ENCODE data around the gene TIFAB.

The TIFAB gene

DNA sequence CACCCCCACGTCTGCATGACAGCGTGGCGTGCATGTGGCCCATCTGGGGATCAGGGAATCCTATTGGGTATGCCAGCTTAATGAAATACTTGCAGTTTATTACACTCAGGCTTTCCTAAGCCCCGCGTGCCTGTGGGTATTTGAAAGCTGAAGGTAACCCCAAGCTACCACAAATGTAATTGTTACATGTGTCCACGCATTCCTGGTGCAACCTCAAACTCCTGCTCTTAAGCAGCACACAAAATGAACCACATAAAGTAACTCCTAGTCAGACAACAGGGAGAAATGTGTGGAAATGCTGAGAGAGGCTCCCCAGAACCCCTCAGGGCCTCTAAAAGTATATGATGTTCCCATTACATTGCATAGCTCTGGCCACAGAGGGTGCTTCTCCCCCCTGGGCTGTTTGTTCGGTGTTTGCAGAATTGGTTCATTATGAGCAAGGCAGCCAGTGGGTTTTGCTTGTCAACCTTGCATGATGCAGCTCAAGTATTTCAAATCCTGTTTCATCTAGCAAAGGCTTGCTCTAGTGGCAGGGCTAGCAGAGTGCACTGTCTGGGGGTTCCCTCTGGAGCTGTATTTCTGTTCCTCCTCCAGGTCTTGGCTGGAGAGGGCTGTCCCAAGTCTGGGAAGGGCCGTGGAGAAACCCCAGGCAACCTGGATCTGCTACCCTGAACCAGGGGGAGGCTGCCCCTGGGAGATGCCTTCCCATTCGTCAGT lies 3.2 kb downstream of the TIFAB start:
- TF ChIP-seq CTCF (IDR thresholded peaks at IDR 0.05; ENCODE audit: control insufficient read depth, insufficient read depth, low read depth, low read length, missing control alignments): no peak
- DNase-seq (ENCODE audit: low read depth): peak; percentile 80
- H3K4me3 ChIP-seq (ENCODE audit: control insufficient read depth, low read depth, low read length): no peak overlapping the region

- DNase-seq (ENCODE audit: low read depth): no peak
- TF ChIP-seq CTCF (IDR thresholded peaks at IDR 0.05; ENCODE audit: control insufficient read depth, insufficient read depth, low read depth, low read length, missing control alignments): no peak
- H3K4me3 ChIP-seq (ENCODE audit: control insufficient read depth, low read depth, low read length): no peak overlapping the region
These were observed 3.9 kb downstream of the TIFAB start for GRCh38 chr5:135448071-135448739.

DNA sequence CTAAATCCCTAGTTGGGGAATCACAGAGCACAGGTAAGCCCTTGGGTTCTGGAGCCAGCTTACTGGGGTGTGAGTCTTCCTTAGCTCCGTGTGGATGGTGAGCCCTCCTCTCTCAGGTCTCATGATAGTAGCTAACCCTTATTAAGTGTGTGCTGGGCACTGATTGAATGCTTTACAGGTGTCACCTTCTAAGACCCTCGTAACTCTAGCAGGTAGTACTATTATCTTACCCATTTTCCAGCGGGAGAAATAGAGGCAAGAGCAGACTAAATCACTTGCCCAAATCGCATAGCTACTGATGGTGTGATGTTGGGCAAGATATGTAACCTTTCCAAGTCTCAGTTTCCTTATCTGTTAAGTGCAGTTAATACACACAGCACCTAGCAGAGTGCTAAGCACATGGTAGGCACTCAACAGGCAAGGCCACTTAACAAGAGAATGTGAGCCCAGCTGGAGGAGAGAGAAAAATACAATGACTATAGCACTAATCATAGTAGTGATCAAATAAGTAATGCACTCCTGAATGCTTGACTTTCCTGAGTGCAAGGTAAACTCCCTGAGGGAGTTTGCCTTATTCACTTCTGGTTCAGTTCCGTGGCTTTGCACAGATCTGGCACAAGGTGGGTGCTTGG lies 4.7 kb downstream of the TIFAB start, which contains the start of gene DCANP1:
Gene DCANP1, minus strand, starts transcription at position 51 of the 632 bp plus-strand sequence. CDS start 240 bp downstream, outside the sequence.
- no peak within 1 kb of the TSS for H3K4me3 ChIP-seq (ENCODE audit: control insufficient read depth, low read depth, low read length)
- no peak for DNase-seq (ENCODE audit: low read depth)
- TF ChIP-seq CTCF (IDR thresholded peaks at IDR 0.05; ENCODE audit: control insufficient read depth, insufficient read depth, low read depth, low read length, missing control alignments): no peak

- no peak for DNase-seq (ENCODE audit: low read depth)
- H3K4me3 ChIP-seq (ENCODE audit: control insufficient read depth, low read depth, low read length): no peak overlapping the region
- no peak for TF ChIP-seq CTCF (IDR thresholded peaks at IDR 0.05; ENCODE audit: control insufficient read depth, insufficient read depth, low read depth, low read length, missing control alignments)
These were observed 5.5 kb downstream of the TIFAB start for GRCh38 chr5:135446615-135447014.

- TF ChIP-seq CTCF (IDR thresholded peaks at IDR 0.05; ENCODE audit: control insufficient read depth, insufficient read depth, low read depth, low read length, missing control alignments): no peak
These were observed 5.9 kb downstream of the TIFAB start for GRCh38 chr5:135446206-135446605.

GRCh38 chr5:135445306-135445985 lies 6.7 kb downstream of the TIFAB start:
- DNase-seq (ENCODE audit: low read depth): no peak
- H3K4me3 ChIP-seq (ENCODE audit: control insufficient read depth, low read depth, low read length): no peak overlapping the region
- no peak for TF ChIP-seq CTCF (IDR thresholded peaks at IDR 0.05; ENCODE audit: control insufficient read depth, insufficient read depth, low read depth, low read length, missing control alignments)

More at GRCh38 chr5:135446206-135446605, 5.9 kb downstream of the TIFAB start:
- H3K4me3 ChIP-seq (ENCODE audit: control insufficient read depth, low read depth, low read length): no peak overlapping the region
- DNase-seq (ENCODE audit: low read depth): no peak

Data from AG09309 (cell line).